Endothelial cell of umbilical vein (primary cell): ENCODE results near the gene HTT. TPM values are rescaled to one million over a fixed set of nuclear protein-coding genes. Genes with fewer than 3 reads are reported as not detected.

ENCODE experiments used
- BruUV-seq: library from RNA; stranded (reverse); fragments of 400-500 nt; replicated peaks from 2 replicates; lab custom pipeline; 2021; lab: Mats Ljungman, UMichigan
- CTCF ChIA-PET: fragments of 300-600, 350-600 bp; sonication (Branson Sonifier 250); formaldehyde crosslinking; loops from one replicate; lab custom pipeline; 2021; ENCODE audit warnings: antibody characterized with exemption, inconsistent platforms; lab: Charles Lee
- POLR2A ChIA-PET: fragments of 300-600, 350-600 bp; sonication (Branson Sonifier 250); formaldehyde crosslinking; loops from one replicate; lab custom pipeline; 2021; ENCODE audit warnings: antibody characterized with exemption, inconsistent platforms; lab: Charles Lee
- DNase-seq: peaks from one replicate; pipeline ENCODE4 v3.0.0-alpha.2; 2011; ENCODE audit warnings: low read depth, low spot score
- FAIRE-seq: peaks from 2 replicates; lab custom pipeline; 2011; peaks lifted over from hg19 to GRCh38; lab: Jason Lieb, UNC
- H2AFZ ChIP-seq: 2 replicates; pipeline ENCODE4 v1.6.0; 2012; ENCODE audit warnings: low read depth, low read length, control low read depth, inconsistent platforms
- H3K27ac ChIP-seq: 2 replicates; pipeline ENCODE4 v1.5.1; 2011; ENCODE audit warnings: low read depth, mild to moderate bottlenecking, control low read depth, low read length, moderate library complexity; ENCODE audit not compliant: insufficient read depth
- H3K27me3 ChIP-seq, 2 experiments: 2 replicates each; pipeline versions ENCODE4 v1.6.0 to v1.6.1; 2011; ENCODE audit warnings: low read length in 2 of 2, mixed read lengths in 1 of 2; ENCODE audit not compliant: control insufficient read depth in 2 of 2, insufficient read depth in 2 of 2
- H3K36me3 ChIP-seq, 2 experiments: 2 replicates in 1 of 2; 3 replicates in 1 of 2; pipeline ENCODE4 v1.5.1; 2011; ENCODE audit warnings: low read length in 2 of 2, mild to moderate bottlenecking in 1 of 2, moderate library complexity in 1 of 2; ENCODE audit not compliant: control insufficient read depth in 2 of 2, insufficient read depth in 2 of 2; ENCODE audit errors: extremely low read depth in 1 of 2
- H3K4me1 ChIP-seq: 3 replicates; pipeline ENCODE4 v1.5.1; 2011; ENCODE audit warnings: mild to moderate bottlenecking, low read length; ENCODE audit not compliant: control insufficient read depth, insufficient read depth; ENCODE audit errors: extremely low read depth
- H3K4me2 ChIP-seq: 2 replicates; pipeline ENCODE4 v1.6.1; 2011; ENCODE audit warnings: low read length, control low read depth, mixed read lengths; ENCODE audit not compliant: insufficient read depth
- H3K4me3 ChIP-seq, 3 experiments: fragments of 200-600 bp in 1 of 3; sonication (generic), shearing (Covaris generic) in 1 of 3; replicated peaks in 1 of 3; 2 replicates each; pipeline ENCODE4 v1.5.1; 2011 to 2016; ENCODE audit warnings: control low read depth in 3 of 3, low read length in 3 of 3, mild to moderate bottlenecking in 2 of 3, inconsistent platforms in 1 of 3, low read depth in 1 of 3, moderate library complexity in 1 of 3; ENCODE audit not compliant: insufficient read depth in 1 of 3
- H3K79me2 ChIP-seq: 2 replicates; pipeline ENCODE4 v1.6.0; 2012; ENCODE audit warnings: low read length, inconsistent platforms; ENCODE audit not compliant: control insufficient read depth, insufficient read depth
- H3K9ac ChIP-seq: replicated peaks from 2 replicates; pipeline ENCODE3; 2011; ENCODE audit warnings: low read length, control low read depth; ENCODE audit not compliant: insufficient read depth; ENCODE audit errors: extremely low read depth
- H3K9me1 ChIP-seq: replicated peaks from 3 replicates; pipeline ENCODE4 v1.6.0; 2011; ENCODE audit warnings: mild to moderate bottlenecking, low read length; ENCODE audit not compliant: control insufficient read depth, insufficient read depth; ENCODE audit errors: extremely low read depth
- H3K9me3 ChIP-seq: replicated peaks from 2 replicates; pipeline ENCODE4 v1.5.1; 2012; ENCODE audit warnings: low read length, inconsistent platforms; ENCODE audit not compliant: control insufficient read depth, insufficient read depth
- H4K20me1 ChIP-seq: replicated peaks from 2 replicates; pipeline ENCODE3; 2011; ENCODE audit warnings: mild to moderate bottlenecking, low read length; ENCODE audit not compliant: control insufficient read depth, insufficient read depth; ENCODE audit errors: extremely low read depth
- EZH2 ChIP-seq: IDR thresholded peaks from 2 replicates; pipeline ENCODE4 v1.6.1; 2012; ENCODE audit warnings: borderline replicate concordance, low read depth, mild to moderate bottlenecking, moderate library complexity, low read length, inconsistent platforms; ENCODE audit not compliant: severe bottlenecking
- FOS ChIP-seq: IDR thresholded peaks from 2 replicates; pipeline ENCODE4 v1.6.1; 2011; ENCODE audit warnings: mild to moderate bottlenecking, low read length, moderate library complexity, borderline replicate concordance; ENCODE audit not compliant: insufficient read depth
- GATA2 ChIP-seq: IDR thresholded peaks from 2 replicates; pipeline ENCODE4 v1.7.0; 2011; ENCODE audit warnings: low read depth, mild to moderate bottlenecking, moderate library complexity, mixed read lengths, low read length; ENCODE audit not compliant: insufficient read length, insufficient read depth
- JUN ChIP-seq: IDR thresholded peaks from 2 replicates; pipeline ENCODE4 v1.6.1; 2011; ENCODE audit warnings: borderline replicate concordance, low read depth; ENCODE audit not compliant: insufficient read length, insufficient read depth
- MYC ChIP-seq: IDR thresholded peaks from one replicate; pipeline ENCODE4 v1.6.1; 2011; ENCODE audit warnings: mild to moderate bottlenecking, low read depth, low read length
- POLR2A ChIP-seq: IDR thresholded peaks from 2 replicates; pipeline ENCODE4 v1.6.1; 2012; ENCODE audit warnings: low read depth, mild to moderate bottlenecking, control low read depth, low read length
- POLR2AphosphoS5 ChIP-seq: IDR thresholded peaks from 2 replicates; pipeline ENCODE4 v1.6.1; 2012; ENCODE audit warnings: low read depth, mild to moderate bottlenecking, control low read depth, low read length, moderate library complexity; ENCODE audit not compliant: insufficient read depth
- dilution Hi-C: fragments of 300-500 bp; cut with MboI; formaldehyde crosslinking; loops from one replicate; pipeline ENCODE4 v1.15.0; 2019; ENCODE audit warnings: low sequenced_read_pairs; ENCODE audit not compliant: extremely low pct_ligation_motif_present
- intact Hi-C: fragments of 100-400 bp; cut with micrococcal nuclease; formaldehyde crosslinking; loops from one replicate; pipeline ENCODE4 v1.10.0; 2022
- polyA plus RNA-seq, 4 experiments: library from polyadenylated mRNA; depleted of rRNA in 3 of 4; stranded (reverse) in 3 of 4; unstranded in 1 of 4; fragments of >200 nt; gene quantifications; 2 replicates each; pipeline versions ENCODE4 v1.2.1 to v1.2.3, GENCODE V29; 2011 to 2012; ENCODE audit warnings: missing spikeins in 1 of 4
- total RNA-seq: library from RNA; stranded (reverse); gene quantifications from 2 replicates; pipeline ENCODE4 v1.2.3, GENCODE V29; 2021
- TF ChIP-seq, protein P1 (sequence below): IDR thresholded peaks from 2 replicates; pipeline ENCODE4 v1.6.1; 2011; ENCODE audit not compliant: insufficient read depth, insufficient read length
- TF ChIP-seq, protein P2 (sequence below), 2 donors: IDR thresholded peaks; 1 replicate in 1 of 2; 2 replicates in 1 of 2; pipeline ENCODE4 v1.5.1; 2011; ENCODE audit warnings: low read length in 2 of 2, mild to moderate bottlenecking in 2 of 2, moderate library complexity in 2 of 2, control low read depth in 1 of 2, inconsistent platforms in 1 of 2, low read depth in 1 of 2; ENCODE audit not compliant: insufficient read depth in 1 of 2; ENCODE audit errors: extremely low read depth in 1 of 2

The HTT gene
- total and polyA plus RNA-seq, 2 donors (not counting 3 experiments of a cell fraction or from before 2014, with no cell fraction given): 15.7 to 61.2 TPM

DNA sequence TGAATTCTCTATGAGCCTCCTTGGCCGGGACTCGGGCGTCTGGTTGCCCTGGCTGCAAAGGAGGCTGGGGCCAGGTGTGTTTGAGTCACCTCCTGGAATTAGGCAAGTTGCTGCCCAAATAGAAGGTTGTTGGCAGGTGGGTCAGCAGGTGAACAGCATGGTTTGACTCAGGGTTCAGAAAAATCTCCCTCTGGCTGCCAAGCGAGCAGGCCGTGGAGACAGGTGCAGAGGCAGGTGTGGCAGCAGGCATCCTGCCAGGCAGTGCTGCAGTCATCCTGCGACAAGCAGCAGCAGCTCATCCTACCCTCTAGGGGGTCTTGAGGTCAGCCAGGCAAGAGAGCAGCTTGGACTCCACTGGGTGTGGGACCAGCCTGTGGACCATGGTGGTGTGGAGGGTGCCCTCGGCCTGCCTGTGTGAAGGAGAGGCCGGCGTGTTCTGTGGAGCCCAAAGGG lies 182.6 kb downstream of the HTT start:
- dilution Hi-C loops: no loop called here
- Histone ChIP-seq H3K9me1 (no peaks in the 10 kb centered on the region), H3K4me3 (no peak overlapping the region), H3K9me3 (no peaks in the 10 kb centered on the region), H3K27me3 (peaks cover 0 to 2% of the 10 kb centered on the region in 2 experiments), H4K20me1 (no peaks in the 10 kb centered on the region), H3K79me2 (no peaks in the 10 kb centered on the region), H3K27ac (no peak overlapping the region), H3K36me3 (no peaks in the 10 kb centered on the region), H3K4me2 (no peak overlapping the region), H3K9ac (no peak overlapping the region), H3K4me1 (no peaks in the 10 kb centered on the region), H2AFZ (no peak overlapping the region)
- intact Hi-C loops: no loop called here
- BruUV-seq: no TSS peak
- ChIA-PET POLR2A (no interaction called here), CTCF (interaction anchor here (1.1 kb wide), 1 partner anchor 224 kb away, joined by 3 read pairs; no protein-coding TSS in a partner anchor)
- DNase-seq (no peak), FAIRE-seq (no peak)
- no peak for TF ChIP-seq MYC
- TF ChIP-seq POLR2A: no peak
- TF ChIP-seq GATA2: no peak
- TF ChIP-seq, protein P1, sequence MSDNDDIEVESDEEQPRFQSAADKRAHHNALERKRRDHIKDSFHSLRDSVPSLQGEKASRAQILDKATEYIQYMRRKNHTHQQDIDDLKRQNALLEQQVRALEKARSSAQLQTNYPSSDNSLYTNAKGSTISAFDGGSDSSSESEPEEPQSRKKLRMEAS: no peak
- no peak for TF ChIP-seq POLR2AphosphoS5
- no peak for TF ChIP-seq JUN
- no peak for TF ChIP-seq EZH2
- TF ChIP-seq, protein P2, sequence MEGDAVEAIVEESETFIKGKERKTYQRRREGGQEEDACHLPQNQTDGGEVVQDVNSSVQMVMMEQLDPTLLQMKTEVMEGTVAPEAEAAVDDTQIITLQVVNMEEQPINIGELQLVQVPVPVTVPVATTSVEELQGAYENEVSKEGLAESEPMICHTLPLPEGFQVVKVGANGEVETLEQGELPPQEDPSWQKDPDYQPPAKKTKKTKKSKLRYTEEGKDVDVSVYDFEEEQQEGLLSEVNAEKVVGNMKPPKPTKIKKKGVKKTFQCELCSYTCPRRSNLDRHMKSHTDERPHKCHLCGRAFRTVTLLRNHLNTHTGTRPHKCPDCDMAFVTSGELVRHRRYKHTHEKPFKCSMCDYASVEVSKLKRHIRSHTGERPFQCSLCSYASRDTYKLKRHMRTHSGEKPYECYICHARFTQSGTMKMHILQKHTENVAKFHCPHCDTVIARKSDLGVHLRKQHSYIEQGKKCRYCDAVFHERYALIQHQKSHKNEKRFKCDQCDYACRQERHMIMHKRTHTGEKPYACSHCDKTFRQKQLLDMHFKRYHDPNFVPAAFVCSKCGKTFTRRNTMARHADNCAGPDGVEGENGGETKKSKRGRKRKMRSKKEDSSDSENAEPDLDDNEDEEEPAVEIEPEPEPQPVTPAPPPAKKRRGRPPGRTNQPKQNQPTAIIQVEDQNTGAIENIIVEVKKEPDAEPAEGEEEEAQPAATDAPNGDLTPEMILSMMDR (IDR thresholded peaks at IDR 0.05; ENCODE audit: extremely low read depth in 1 of 2, insufficient read depth in 1 of 2, low read depth in 1 of 2, low read length in 2 of 2): no peak
- TF ChIP-seq FOS: no peak
